Measurements from ENCODE around the gene LRRK1.

Gene LRRK1

DNA sequence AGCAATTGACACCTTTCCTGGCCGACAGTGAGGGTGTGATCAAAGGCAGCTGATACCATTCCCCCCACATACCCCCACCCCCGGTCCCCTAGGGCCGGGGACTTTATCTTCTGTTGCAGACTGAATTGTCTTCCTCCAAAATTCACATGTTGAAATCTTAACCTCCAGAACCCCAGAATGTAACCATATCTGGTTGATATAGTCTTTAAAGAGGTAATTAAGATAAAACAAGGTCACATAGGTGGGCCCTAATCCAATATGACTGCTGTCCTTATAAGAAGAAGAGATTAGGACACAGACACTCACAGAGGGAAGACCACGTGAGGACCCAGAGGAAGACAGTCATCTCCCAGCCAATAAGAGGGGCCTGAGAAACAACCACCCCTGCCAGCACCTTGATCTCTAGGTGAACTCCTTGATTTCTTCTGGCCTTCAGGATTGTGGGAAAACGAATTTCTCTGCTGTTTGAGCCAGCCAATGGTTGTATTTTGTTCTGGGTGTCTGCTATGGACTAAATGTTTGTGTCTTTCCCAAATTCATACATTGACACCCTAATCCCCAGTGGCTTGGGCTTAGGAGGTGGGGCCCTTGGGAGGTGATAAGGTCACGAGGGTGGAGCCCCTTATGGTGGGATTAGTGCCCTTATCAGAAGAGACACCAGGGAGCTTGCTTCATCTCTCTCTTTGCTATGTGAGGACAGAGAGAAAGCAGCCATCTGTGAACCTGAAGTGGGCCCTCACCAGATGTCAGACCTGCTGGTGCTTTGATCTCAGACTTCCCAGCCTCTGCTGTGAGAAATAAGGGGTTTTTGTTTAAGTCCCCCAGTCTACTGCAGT lies 188.7 kb downstream of the LRRK1 start:
- DNase-seq: no peak

DNA sequence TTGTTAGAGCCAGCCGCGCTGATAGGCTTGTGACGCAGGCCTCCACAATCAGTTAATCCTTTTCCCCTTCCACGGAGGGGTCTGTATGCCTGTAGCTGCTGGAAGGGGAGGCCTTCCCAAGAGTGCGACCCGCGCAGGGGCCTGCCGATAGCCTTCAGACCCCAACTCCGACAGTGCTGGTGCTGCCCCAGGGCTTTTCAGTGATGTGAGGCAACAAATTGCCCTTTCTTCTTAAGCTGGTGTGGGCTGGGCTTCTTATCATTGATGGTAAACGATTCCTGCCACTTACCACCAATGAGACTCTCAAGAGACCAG lies 189.3 kb downstream of the LRRK1 start:
- no peak for DNase-seq

DNA sequence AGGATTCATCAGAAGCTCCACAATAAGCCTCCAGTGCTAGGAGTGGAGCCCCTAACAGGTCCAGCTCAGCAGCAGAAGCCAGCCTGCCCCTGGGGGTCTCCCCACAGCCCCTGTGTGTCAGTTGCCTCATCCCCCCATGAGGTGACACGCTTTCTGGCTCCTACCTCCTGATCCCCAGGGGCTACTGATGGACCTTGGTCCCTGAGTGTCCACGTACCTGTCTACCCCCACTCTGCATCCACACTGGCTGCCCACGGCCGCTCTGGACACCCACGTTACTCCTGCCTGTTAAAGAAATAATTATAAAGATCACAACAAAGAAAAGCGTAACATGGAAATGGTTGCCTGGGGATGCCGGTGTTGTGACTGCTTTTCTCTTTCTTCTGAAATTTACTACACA lies 189.6 kb downstream of the LRRK1 start:
- DNase-seq: no peak

DNA sequence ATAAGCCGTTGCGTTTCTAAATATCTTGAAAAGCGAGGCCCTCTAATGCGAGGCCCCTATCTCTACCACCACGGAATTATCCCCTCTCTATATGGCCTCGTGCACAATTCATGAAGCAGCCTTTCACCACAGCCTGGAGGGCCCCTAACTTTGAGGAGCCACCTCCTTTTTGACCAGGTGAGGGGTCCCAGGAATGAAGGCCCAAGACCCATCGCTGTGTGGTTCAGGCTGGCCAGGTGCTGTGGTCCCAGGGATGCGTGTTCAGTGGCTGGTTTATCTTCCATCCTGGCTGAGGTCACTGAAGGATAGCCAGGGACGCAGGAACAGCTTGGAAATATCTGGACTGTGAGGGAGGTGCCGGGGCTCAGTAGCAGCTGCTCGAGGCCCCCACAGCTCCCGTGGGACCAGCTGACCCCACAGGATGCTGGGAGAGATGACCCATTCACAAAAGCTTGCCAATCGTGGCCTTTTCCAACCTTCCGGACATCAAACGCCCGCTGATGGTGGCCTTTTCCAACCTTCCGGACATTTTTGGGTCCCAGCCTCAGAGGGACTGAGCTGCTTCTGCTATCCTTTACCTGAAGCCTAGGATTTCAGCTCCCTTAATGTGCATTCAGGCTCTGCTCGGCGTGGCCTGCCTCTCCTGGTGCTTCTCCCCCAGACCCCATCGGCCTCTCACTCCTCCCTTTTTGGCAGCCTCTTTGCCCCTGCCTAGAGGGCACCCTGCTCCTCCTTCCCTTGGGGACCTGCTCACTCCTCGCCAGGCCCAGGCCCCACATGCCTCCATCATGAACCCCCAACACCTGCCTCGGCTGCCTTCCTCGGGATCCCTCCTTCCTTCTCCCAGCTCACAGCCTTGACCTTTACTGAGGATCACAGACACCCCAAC lies 191.8 kb downstream of the LRRK1 start:
- DNase-seq: no peak

DNA sequence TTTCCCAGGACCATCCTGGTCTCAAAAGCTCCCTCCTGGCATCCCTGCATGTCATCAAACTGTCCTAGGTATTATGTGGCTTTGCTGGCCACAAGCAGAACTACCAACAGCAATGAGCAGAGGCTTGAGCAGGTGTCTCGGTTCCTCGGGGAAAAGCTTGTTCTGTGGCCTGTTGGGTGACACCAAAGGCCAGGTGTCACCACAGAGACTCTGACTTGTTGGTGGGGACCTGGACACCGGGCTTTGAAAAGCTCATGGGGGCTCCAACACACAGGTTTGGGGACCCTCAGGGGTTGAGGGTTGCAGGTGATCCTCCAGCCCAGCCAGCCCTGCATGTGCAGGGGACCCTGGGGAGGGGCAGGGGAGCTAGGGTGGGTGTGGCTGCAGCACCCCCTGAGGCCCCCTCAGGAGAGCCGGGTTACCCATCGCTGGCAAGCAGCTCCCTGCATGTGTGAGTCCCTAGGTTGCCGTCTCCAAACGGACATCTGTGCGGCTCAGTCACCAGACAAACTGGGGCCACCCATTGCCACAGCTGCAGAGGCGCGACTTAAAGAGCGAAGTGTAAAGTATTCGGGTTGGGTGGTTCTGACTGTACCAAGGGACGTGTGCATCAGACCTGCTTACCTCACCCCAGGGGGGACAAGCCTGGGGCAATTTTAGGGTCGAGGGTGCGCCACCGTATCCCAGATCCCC lies 192.6 kb downstream of the LRRK1 start:
- no peak for DNase-seq

DNA sequence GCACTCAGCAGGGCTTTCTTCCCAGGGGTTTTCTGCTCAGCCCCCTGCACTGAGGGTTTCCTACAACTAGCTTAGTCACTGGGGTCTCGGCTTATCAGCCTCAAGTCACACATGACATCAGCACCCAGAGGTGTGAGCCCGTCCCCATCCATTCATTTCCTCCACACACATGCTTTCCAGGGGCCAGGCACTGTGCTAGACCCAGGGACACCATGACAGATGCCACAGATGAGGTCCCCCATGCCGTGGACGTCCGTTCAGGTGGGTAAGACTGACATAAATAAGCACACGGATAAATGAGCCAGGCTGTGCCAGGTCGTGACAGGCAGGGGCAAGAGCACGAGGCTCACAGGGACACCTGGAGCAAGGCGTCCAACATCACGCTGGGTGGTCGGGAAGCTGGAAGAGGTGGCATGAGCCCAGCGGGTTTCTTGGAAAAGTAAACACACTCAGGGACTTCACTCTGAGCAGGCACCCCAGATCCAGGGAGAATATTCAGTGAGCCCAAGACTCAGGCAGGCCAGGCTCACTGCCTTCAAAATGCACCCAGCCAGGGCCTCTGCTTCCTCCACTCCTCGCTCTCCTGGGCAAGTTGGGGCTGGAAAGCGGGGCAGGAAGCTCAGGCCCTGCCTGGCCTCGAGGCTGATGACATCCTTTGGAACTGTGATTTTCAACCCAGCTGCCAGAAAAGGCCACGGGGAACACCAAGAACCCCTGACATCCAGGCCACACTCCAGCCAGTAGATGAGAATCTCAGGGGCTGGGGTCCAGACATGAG lies 193.4 kb downstream of the LRRK1 start:
- DNase-seq: no peak

DNA sequence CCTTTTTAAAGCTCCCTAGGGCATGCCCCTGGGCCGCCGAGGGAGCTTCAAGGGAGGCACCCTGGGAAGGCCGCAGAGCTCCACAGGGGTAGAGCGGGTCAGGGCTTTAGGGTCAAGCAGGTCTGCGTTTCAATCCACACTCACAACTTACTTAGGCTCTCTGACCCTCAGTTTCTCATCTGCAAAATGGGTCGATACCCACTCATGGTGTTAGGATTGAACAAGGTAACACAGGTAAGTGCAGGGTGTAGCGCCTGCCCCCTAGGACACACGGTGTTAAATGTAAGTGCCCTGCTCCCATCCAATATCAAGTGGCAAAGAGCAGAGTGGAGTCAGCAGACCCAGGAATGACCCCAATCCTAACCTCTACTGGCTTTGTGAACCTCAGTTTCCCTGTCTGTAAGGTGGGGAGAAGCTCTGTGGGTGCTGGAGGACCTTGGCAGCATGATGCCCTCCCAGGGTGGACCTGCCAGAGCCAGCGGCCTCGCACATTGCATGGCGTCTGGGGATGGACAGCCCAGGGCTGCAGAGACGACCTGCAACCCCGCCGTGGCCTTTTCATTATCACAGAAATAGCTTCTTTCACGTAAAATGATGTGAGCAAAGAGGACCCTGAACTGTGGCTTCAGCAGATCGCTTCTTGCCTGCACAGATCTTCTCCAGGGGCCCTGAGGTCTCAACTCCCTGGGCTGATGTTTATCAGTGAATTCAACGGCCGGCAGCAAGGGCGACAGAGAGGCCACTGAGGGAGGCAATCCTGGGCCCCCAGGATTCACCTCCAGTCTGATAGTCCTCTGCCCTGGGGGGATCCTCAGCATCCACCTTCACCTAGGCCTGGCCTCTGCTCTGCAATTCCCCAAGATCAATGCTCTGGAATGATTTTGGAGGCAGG lies 194.2 kb downstream of the LRRK1 start:
- no peak for DNase-seq

DNA sequence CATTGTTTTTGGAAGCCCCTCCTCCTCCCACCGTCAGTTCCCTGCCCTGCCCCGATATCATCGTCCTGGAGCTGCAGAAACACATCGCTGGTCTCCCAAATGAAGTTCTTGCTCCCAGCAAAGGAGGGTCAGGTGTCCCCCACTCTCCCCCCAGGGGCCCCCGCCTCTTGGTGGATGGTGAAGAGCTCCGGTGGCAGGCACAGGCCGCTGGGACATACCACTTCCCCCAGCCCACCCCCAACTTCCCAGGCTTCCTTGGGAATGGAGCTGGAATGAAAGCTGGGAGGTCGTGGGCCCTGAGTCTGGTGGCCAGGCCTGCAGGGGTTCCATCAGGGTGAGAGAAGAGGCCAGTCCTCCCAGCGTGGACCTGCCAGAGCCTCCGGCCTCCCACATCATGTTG lies 195.0 kb downstream of the LRRK1 start:
- no peak for DNase-seq

DNA sequence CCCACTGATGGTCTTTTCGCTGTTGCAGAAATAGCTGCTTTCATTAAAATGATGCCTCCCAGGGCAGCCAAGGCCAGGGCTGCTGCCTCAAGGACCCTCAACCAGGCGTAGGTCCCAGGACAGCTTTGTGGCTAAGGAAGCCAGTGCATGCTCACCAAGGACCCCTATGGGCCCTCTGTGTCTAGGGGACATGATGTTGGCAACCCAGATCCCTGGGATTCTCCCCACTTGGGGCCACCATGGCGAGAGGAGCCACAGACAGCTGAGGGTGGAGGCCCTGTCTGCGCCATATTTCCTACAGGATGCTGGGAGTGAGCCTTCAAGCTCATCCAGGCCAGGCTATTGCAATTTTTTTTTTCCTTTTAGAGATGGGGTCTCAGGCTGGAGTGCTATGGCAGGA lies 195.5 kb downstream of the LRRK1 start:
- DNase-seq: no peak

DNA sequence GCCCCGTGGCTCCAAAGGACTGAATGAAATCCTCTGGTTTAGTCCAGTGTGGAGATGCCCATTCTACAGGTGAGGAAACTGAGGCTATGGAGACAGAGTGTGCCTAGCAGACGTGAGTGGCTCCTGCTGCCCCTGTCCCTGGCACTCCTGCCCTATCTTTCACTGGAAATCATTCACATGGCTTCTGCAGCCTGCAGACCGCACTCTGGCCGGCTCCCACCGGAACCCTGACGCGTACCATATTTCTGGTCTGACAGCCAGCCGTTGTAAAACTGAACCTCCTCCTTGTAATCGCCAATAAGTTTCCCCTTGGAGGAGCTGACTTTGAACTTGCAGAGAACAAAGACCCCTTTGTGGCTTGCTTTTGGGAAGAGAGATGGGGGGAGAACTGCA lies 196.2 kb downstream of the LRRK1 start:
- DNase-seq: peak in 2 of 56 donors; percentile 32 to 39

DNA sequence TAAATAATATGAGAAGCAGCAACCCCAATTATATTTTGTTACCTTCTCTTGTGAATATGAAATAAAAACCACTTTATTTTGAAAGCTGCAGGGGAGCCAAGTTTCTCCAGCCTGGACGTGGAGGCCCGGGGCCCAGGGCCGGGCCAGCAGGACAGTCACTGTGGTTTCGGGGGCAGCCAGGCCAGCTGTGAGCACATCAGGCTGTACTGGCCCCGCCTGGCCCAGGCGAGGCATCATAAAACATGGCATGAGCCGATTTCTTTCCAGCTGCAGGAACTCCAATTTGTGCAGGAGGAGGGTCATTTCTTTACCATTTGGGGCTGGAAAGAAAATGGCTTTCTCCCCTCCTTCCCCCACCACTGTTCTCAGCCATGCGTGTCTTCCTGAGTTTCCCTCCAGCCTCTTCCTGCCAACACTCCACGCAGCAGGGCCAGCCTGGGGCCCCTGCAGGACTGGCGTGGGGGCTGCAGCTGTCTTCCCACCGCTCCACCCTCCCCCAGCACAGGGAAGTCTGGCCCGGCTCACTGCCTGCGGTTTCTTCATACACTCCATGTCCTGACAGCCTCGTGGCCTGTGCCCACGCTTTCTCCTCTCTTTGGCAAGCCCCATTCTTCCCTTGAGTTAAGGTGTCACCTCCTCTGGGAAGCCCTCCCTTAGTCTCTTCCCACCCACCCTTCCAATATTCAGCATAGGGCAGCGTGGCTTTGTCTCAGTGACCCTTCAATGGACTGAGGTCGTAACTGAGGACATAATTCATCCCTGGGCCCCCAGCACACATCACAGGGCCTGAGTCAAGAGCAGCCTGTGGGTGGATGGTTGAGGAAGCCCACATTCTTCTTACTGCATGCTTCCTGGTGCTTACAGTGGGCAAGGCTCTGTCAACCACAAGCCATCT lies 196.9 kb downstream of the LRRK1 start:
- peak in 19 of 56 donors; percentile 6 to 52 (median 30) for DNase-seq

DNA sequence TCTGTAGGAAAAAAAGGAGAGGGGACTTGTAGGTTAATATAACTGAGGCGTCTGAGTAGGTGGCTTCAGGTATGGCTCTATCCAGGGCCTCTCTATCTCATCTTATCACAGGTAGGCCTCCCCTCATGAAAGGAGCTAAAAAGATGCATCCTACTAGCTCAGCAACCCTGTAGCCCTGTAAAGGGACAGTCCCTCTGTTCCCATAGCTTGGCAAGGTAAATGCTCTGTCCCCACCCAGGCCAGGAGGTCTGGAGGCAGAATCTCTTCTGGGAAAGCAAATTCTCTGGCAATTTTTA lies 197.5 kb downstream of the LRRK1 start:
- no peak for DNase-seq

DNA sequence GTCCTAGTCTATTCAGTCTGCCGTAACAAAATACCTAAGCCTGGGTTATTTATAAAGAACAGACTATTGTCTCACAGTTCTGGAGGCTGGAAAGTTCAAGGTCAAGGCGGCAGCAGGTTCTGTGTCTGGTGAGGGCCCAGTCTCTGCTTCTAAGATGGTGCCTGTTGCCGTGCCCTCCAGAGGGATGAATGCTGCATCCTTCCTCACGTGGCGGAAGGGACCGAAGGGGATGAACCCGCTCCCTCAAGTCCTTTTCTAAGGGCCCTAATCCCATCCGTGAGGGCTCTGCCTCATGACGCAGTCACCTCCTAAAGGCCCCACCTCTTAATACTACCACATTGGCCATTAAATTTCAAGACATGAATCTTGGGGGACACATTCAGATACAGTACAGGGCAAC lies 199.0 kb downstream of the LRRK1 start:
- no peak for DNase-seq

DNA sequence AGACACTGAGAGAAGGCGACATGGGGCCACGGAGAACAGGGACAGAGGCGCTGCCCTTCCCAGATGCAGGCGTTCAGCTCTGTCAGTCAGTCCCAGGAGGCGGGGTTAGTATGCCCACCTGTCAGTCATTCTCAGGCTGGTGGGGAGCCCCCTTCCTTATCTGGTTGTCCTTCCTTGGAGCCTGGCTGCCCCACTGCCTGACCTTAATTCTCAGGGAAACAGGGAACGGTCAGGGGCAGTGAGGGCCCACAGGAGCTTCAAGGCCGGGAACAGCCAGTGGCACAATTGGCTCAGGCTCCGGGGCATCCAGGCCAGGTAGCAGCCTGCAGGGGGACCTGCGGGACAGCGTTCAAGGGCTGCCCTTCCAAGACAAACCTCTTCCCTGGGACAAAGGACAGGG lies 199.5 kb downstream of the LRRK1 start:
- no peak for DNase-seq

DNA sequence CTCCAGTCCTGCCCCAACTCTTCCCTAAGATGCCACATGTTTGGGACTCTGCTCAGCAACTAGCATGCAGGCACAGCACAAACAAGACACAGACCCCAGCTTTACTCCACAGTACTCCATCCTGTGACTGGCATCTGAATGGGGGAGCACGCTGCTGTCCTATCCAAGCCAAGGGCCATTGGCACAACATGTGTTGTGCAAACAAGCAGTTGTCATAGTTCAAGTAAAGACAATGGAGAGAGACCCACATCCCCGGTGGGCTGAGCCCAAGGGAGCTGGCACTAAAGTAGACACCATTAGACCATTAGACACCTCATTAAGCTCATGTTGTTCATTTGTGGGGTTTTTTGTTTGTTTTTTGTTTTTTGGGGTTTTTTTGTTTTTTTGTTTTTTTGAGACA lies 200.0 kb downstream of the LRRK1 start:
- no peak for DNase-seq

All from amygdala (tissue), 56 donors.